ENCODE measurements around the gene MBLAC1. TPM values are rescaled to one million over a fixed set of nuclear protein-coding genes. Genes with fewer than 3 reads are reported as not detected.

MBLAC1 gene
- total RNA-seq, 1 donor from 2014 or later, result 2.1 TPM

GRCh38 chr7:100157334-100158228 is 30.8 kb downstream of the MBLAC1 start:
- DNase-seq (ENCODE audit: low read depth, low spot score), result no peak
- H3K27ac Mint-ChIP-seq (ENCODE audit: unreplicated experiment), result peak overlapping the region; percentile 85
- no peaks in the 10 kb centered on the region for H3K27me3 Mint-ChIP-seq (ENCODE audit: low read depth)
- H3K4me1 Mint-ChIP-seq, result peaks cover 23% of the 10 kb centered on the region
- H3K9me3 Mint-ChIP-seq, result no peaks in the 10 kb centered on the region
- H3K36me3 Mint-ChIP-seq (ENCODE audit: low read depth), result no peaks in the 10 kb centered on the region
- H3K4me3 Mint-ChIP-seq, result peak overlapping the region; percentile 93
- no peak for TF ChIP-seq CTCF (conservative IDR thresholded peaks at IDR 0.05)

- TF ChIP-seq CTCF (conservative IDR thresholded peaks at IDR 0.05), result no peak
- H3K9me3 Mint-ChIP-seq, result no peaks in the 10 kb centered on the region
- DNase-seq (ENCODE audit: low read depth, low spot score), result peak; percentile 92
- H3K4me1 Mint-ChIP-seq, result peaks cover 22% of the 10 kb centered on the region
- H3K27ac Mint-ChIP-seq (ENCODE audit: unreplicated experiment), result peak within 1 kb of the TSS; percentile 85
- H3K4me3 Mint-ChIP-seq, result peak within 1 kb of the TSS; percentile 93
- no peaks in the 10 kb centered on the region for H3K27me3 Mint-ChIP-seq (ENCODE audit: low read depth)
- H3K36me3 Mint-ChIP-seq (ENCODE audit: low read depth), result no peaks in the 10 kb centered on the region
Observed at GRCh38 chr7:100158229-100159098, 31.7 kb downstream of the MBLAC1 start, which contains the start of gene TRAPPC14. Gene TRAPPC14 (minus strand): TSS chr7:100158723. CDS start chr7:100158499, 224 bp downstream.

- peak; percentile 16 for TF ChIP-seq CTCF (conservative IDR thresholded peaks at IDR 0.05)
Observed at GRCh38 chr7:100159099-100159623, 32.4 kb downstream of the MBLAC1 start.

GRCh38 chr7:100160067-100160466 is 33.3 kb downstream of the MBLAC1 start:
- Mint-ChIP-seq H3K4me1 (peaks cover 22% of the 10 kb centered on the region), H3K27me3 (ENCODE audit: low read depth) (no peaks in the 10 kb centered on the region), H3K4me3 (peak overlapping the region; percentile 87), H3K9me3 (no peaks in the 10 kb centered on the region), H3K27ac (ENCODE audit: unreplicated experiment) (no peak overlapping the region), H3K36me3 (ENCODE audit: low read depth) (no peaks in the 10 kb centered on the region)
- TF ChIP-seq CTCF (conservative IDR thresholded peaks at IDR 0.05), result no peak
- DNase-seq (ENCODE audit: low read depth, low spot score), result no peak

More at GRCh38 chr7:100159099-100159623, 32.4 kb downstream of the MBLAC1 start:
- DNase-seq (ENCODE audit: low read depth, low spot score), result no peak
- H3K27me3 Mint-ChIP-seq (ENCODE audit: low read depth), result no peaks in the 10 kb centered on the region
- H3K9me3 Mint-ChIP-seq, result no peaks in the 10 kb centered on the region
- H3K4me1 Mint-ChIP-seq, result peaks cover 22% of the 10 kb centered on the region
- no peaks in the 10 kb centered on the region for H3K36me3 Mint-ChIP-seq (ENCODE audit: low read depth)
- peak overlapping the region; percentile 87 for H3K4me3 Mint-ChIP-seq
- peak overlapping the region; percentile 67 for H3K27ac Mint-ChIP-seq (ENCODE audit: unreplicated experiment)

GRCh38 chr7:100163006-100163531 is 36.3 kb downstream of the MBLAC1 start:
- Mint-ChIP-seq H3K9me3 (no peaks in the 10 kb centered on the region), H3K27ac (ENCODE audit: unreplicated experiment) (no peak overlapping the region), H3K36me3 (ENCODE audit: low read depth) (no peaks in the 10 kb centered on the region), H3K27me3 (ENCODE audit: low read depth) (peaks cover 22% of the 10 kb centered on the region), H3K4me1 (peaks cover 24% of the 10 kb centered on the region), H3K4me3 (peak overlapping the region; percentile 63)
- DNase-seq (ENCODE audit: low read depth, low spot score), result no peak
- TF ChIP-seq CTCF (conservative IDR thresholded peaks at IDR 0.05), result no peak

Measured in neural crest cell (in vitro differentiated cells).